ENCODE data around the gene LRRN3.

- TF ChIP-seq CTCF (IDR thresholded peaks at IDR 0.05 in 8 of 11, conservative IDR thresholded peaks at IDR 0.05 in 3 of 11) (no peak), POLR2A (IDR thresholded peaks at IDR 0.05) (no peak)
Measured at GRCh38 chr7:111057066-111057465, 33.9 kb upstream of the LRRN3 start.
